Thyroid gland (tissue), 4 donors: ENCODE results near the gene GLIS2. TPM values are rescaled to one million over a fixed set of nuclear protein-coding genes. Genes with fewer than 3 reads are reported as not detected.

ENCODE experiments used
- DNase-seq, 2 donors: peaks; one replicate each; pipeline ENCODE4 v3.0.0-alpha.2; 2019
- H3K27ac ChIP-seq, 3 donors: fragments of 200-600 bp; sonication (generic); 1 replicate in 2 of 3; 2 replicates in 1 of 3; pipeline ENCODE4 v1.5.1; 2016 to 2019; ENCODE audit warnings: mild to moderate bottlenecking in 1 of 3, moderate library complexity in 1 of 3
- H3K27me3 ChIP-seq: fragments of 200-600 bp; sonication (generic); one replicate; pipeline ENCODE4 v1.5.1; 2019
- H3K36me3 ChIP-seq, 2 donors: fragments of 200-600 bp; sonication (generic); one replicate each; pipeline ENCODE4 v1.5.1; 2016 to 2019
- H3K4me1 ChIP-seq, 2 donors: fragments of 200-600 bp; sonication (generic); one replicate each; pipeline ENCODE4 v1.5.1; 2017 to 2019
- H3K4me3 ChIP-seq, 3 donors: fragments of 200-600 bp; sonication (generic); replicated peaks in 1 of 3; 1 replicate in 2 of 3; 2 replicates in 1 of 3; pipeline ENCODE4 v1.5.1; 2016; ENCODE audit warnings: mild to moderate bottlenecking in 1 of 3
- H3K9me3 ChIP-seq: fragments of 200-600 bp; sonication (generic); one replicate; pipeline ENCODE4 v1.5.1; 2017
- CTCF ChIP-seq, 6 experiments: fragments of 200-600 bp in 3 of 6; fragments of 450-650 bp in 3 of 6; sonication (generic) in 3 of 6; IDR thresholded peaks; one replicate each; pipeline ENCODE4 v1.5.1; 2016 to 2019; ENCODE audit warnings: antibody characterized with exemption in 6 of 6, mild to moderate bottlenecking in 2 of 6, inconsistent platforms in 1 of 6, moderate library complexity in 1 of 6
- POLR2A ChIP-seq, 2 donors: fragments of 450-650 bp; IDR thresholded peaks; one replicate each; pipeline ENCODE4 v1.6.1; 2017; ENCODE audit warnings: antibody characterized with exemption in 2 of 2, mild to moderate bottlenecking in 2 of 2, moderate library complexity in 1 of 2
- WGBS, 2 donors: methylation state at CpG; one replicate each; pipeline ENCODE4 v1.1.5; 2017; 5-methylcytosine and 5-hydroxymethylcytosine counted together
- intact Hi-C: fragments of 100-400 bp; cut with DNase I; formaldehyde crosslinking; loops from one replicate; pipeline ENCODE4 v1.15.1; 2023
- total RNA-seq, 4 donors: library from RNA; depleted of rRNA; stranded (reverse); fragments of >200 nt; gene quantifications; one replicate each; pipeline ENCODE4 v1.2.3, GENCODE V29; 2016

The GLIS2 gene
- total RNA-seq, 4 donors from 2014 or later = 5.5 to 7.6 (median 6.7) TPM

GRCh38 chr16:4316108-4316863 lies 419 bp downstream of the GLIS2 start:
- Histone ChIP-seq H3K27me3 (no peaks in the 10 kb centered on the region), H3K9me3 (no peaks in the 10 kb centered on the region), H3K4me3 (peak overlapping the region; percentile 17 to 62 (median 60)), H3K4me1 (peaks cover 52 to 57% of the 10 kb centered on the region in 2 donors), H3K36me3 (no peaks in the 10 kb centered on the region), H3K27ac (peak overlapping the region; percentile 86 to 94 (median 93))
- WGBS, 2 donors = 0 to 8% methylated on average over 7 to 8 of the region's 93 CpGs
- intact Hi-C loops = no loop called here
- peak; percentile 34 to 39 for DNase-seq
- TF ChIP-seq POLR2A (IDR thresholded peaks at IDR 0.05) = no peak
- no peak for TF ChIP-seq CTCF (IDR thresholded peaks at IDR 0.05)

- H3K4me3 ChIP-seq = peak overlapping the region; percentile 17 to 62 (median 60)
- no peaks in the 10 kb centered on the region for H3K36me3 ChIP-seq
- TF ChIP-seq POLR2A (IDR thresholded peaks at IDR 0.05) (peak in 1 of 2 donors; percentile 25), CTCF (IDR thresholded peaks at IDR 0.05) (peak in 1 of 6 experiments; percentile 8)
- peak overlapping the region; percentile 86 to 94 (median 93) for H3K27ac ChIP-seq
- peak; percentile 90 to 92 for DNase-seq
- H3K4me1 ChIP-seq = peaks cover 52 to 63% of the 10 kb centered on the region in 2 donors
- no peaks in the 10 kb centered on the region for H3K9me3 ChIP-seq
- intact Hi-C loops = no loop called here
- 3 to 23% methylated on average over 4 to 7 of the region's 20 CpGs for WGBS, 2 donors
- no peaks in the 10 kb centered on the region for H3K27me3 ChIP-seq
These were observed 1.1 kb downstream of the GLIS2 start for GRCh38 chr16:4316864-4317531.

- H3K27me3 ChIP-seq = no peaks in the 10 kb centered on the region
- intact Hi-C loops = no loop called here
- H3K36me3 ChIP-seq = no peaks in the 10 kb centered on the region
- peak overlapping the region in 1 of 3 donors; percentile 60 for H3K4me3 ChIP-seq
- peak overlapping the region; percentile 86 to 94 (median 93) for H3K27ac ChIP-seq
- no peak for TF ChIP-seq POLR2A (IDR thresholded peaks at IDR 0.05)
- no peak for TF ChIP-seq CTCF (IDR thresholded peaks at IDR 0.05)
- WGBS, 2 donors = 27 to 39% methylated on average over 10 of the region's 12 CpGs
- no peaks in the 10 kb centered on the region for H3K9me3 ChIP-seq
- DNase-seq = peak; percentile 60 to 65
- peaks cover 59 to 71% of the 10 kb centered on the region in 2 donors for H3K4me1 ChIP-seq
These were observed 1.9 kb downstream of the GLIS2 start for GRCh38 chr16:4317532-4318450.

- H3K27me3 ChIP-seq = no peaks in the 10 kb centered on the region
- intact Hi-C loops = no loop called here
- H3K9me3 ChIP-seq = no peaks in the 10 kb centered on the region
- TF ChIP-seq POLR2A (IDR thresholded peaks at IDR 0.05) (no peak), CTCF (IDR thresholded peaks at IDR 0.05) (no peak)
- H3K4me3 ChIP-seq = no peak overlapping the region
- WGBS, 2 donors = 47 to 57% methylated on average over 9 to 13 of the region's 13 CpGs
- DNase-seq = no peak
- peak overlapping the region; percentile 86 to 94 (median 93) for H3K27ac ChIP-seq
- H3K36me3 ChIP-seq = no peaks in the 10 kb centered on the region
- peaks cover 66 to 78% of the 10 kb centered on the region in 2 donors for H3K4me1 ChIP-seq
These were observed 2.6 kb downstream of the GLIS2 start for GRCh38 chr16:4318451-4318910.
